HG03159 (cell line): ENCODE results near the gene KSR2.

Source experiments
- ATAC-seq: cut with Tn5 transposase; IDR thresholded peaks from one replicate; pipeline ENCODE4 v1.9.1; 2021; ENCODE audit warnings: mild to moderate bottlenecking, moderate library complexity; ENCODE audit not compliant: unreplicated experiment

The KSR2 gene

GRCh38 chr12:117551665-117552064 is 417.1 kb downstream of the KSR2 start:
- ATAC-seq, result no peak

GRCh38 chr12:117547209-117547608 is 421.6 kb downstream of the KSR2 start:
- no peak for ATAC-seq

- no peak for ATAC-seq
These were observed 423.6 kb downstream of the KSR2 start for GRCh38 chr12:117545216-117545615.

- ATAC-seq, result no peak
These were observed 428.8 kb downstream of the KSR2 start for GRCh38 chr12:117540011-117540410.

- ATAC-seq, result no peak
These were observed 429.9 kb downstream of the KSR2 start for GRCh38 chr12:117538926-117539325.

GRCh38 chr12:117538032-117538690 is 430.6 kb downstream of the KSR2 start:
- no peak for ATAC-seq

GRCh38 chr12:117533687-117534086 is 435.1 kb downstream of the KSR2 start:
- no peak for ATAC-seq

- no peak for ATAC-seq
These were observed 438.0 kb downstream of the KSR2 start for GRCh38 chr12:117530796-117531195.

- ATAC-seq, result no peak
These were observed 440.3 kb downstream of the KSR2 start for GRCh38 chr12:117528538-117528937.

GRCh38 chr12:117527479-117527855 is 441.3 kb downstream of the KSR2 start:
- ATAC-seq, result no peak

GRCh38 chr12:117526757-117527478 is 441.9 kb downstream of the KSR2 start:
- ATAC-seq, result no peak

GRCh38 chr12:117525766-117526165 is 443.0 kb downstream of the KSR2 start:
- no peak for ATAC-seq

- ATAC-seq, result no peak
These were observed 444.0 kb downstream of the KSR2 start for GRCh38 chr12:117524806-117525205.

- no peak for ATAC-seq
These were observed 444.8 kb downstream of the KSR2 start for GRCh38 chr12:117523971-117524370.

GRCh38 chr12:117522559-117522958 is 446.2 kb downstream of the KSR2 start:
- no peak for ATAC-seq

GRCh38 chr12:117521867-117522266 is 446.9 kb downstream of the KSR2 start:
- ATAC-seq, result no peak

GRCh38 chr12:117521346-117521745 is 447.4 kb downstream of the KSR2 start:
- ATAC-seq, result no peak

GRCh38 chr12:117518594-117519270 is 450.1 kb downstream of the KSR2 start:
- ATAC-seq, result no peak

- ATAC-seq, result no peak
These were observed 451.5 kb downstream of the KSR2 start for GRCh38 chr12:117517219-117517739.

- ATAC-seq, result no peak
These were observed 452.8 kb downstream of the KSR2 start for GRCh38 chr12:117516034-117516433.

- ATAC-seq, result no peak
These were observed 454.8 kb downstream of the KSR2 start for GRCh38 chr12:117514016-117514415.

- ATAC-seq, result no peak
These were observed 455.4 kb downstream of the KSR2 start for GRCh38 chr12:117513353-117513752.
